Vagina (tissue), 2 donors: ENCODE results near the gene TBC1D8. TPM values are rescaled to one million over a fixed set of nuclear protein-coding genes. Genes with fewer than 3 reads are reported as not detected.

Experiments
- DNase-seq, 2 donors: peaks; one replicate each; pipeline ENCODE4 v3.0.0-alpha.2; 2017; ENCODE audit errors: extremely low spot score in 2 of 2
- H3K27ac ChIP-seq: fragments of 200-600 bp; sonication (generic); one replicate; pipeline ENCODE4 v1.5.1; 2019
- H3K27me3 ChIP-seq: fragments of 200-600 bp; sonication (generic); one replicate; pipeline ENCODE4 v1.5.1; 2019
- H3K36me3 ChIP-seq, 2 donors: fragments of 200-600 bp; sonication (generic); one replicate each; pipeline ENCODE4 v1.5.1; 2017 to 2019
- H3K4me1 ChIP-seq: fragments of 200-600 bp; sonication (generic); one replicate; pipeline ENCODE4 v1.5.1; 2019
- H3K4me3 ChIP-seq, 2 donors: fragments of 200-600 bp; sonication (generic); 1 replicate in 1 of 2; 2 replicates in 1 of 2; pipeline ENCODE4 v1.5.1; 2016 to 2019
- H3K9me3 ChIP-seq: fragments of 200-600 bp; sonication (generic); one replicate; pipeline ENCODE4 v1.5.1; 2019
- CTCF ChIP-seq, 3 experiments: fragments of 450-650 bp in 2 of 3; fragments of 200-600 bp in 1 of 3; sonication (generic) in 1 of 3; IDR thresholded peaks; one replicate each; pipeline ENCODE4 v1.5.1; 2017 to 2019; ENCODE audit warnings: antibody characterized with exemption in 3 of 3, mild to moderate bottlenecking in 2 of 3, moderate library complexity in 2 of 3
- POLR2A ChIP-seq, 2 donors: fragments of 450-650 bp; IDR thresholded peaks; one replicate each; pipeline ENCODE4 v1.6.1; 2017; ENCODE audit warnings: antibody characterized with exemption in 2 of 2, mild to moderate bottlenecking in 2 of 2, moderate library complexity in 2 of 2
- POLR2AphosphoS5 ChIP-seq, 2 donors: sonication (generic); formaldehyde crosslinking; IDR thresholded peaks; one replicate each; pipeline ENCODE4 v1.9.0; 2017; ENCODE audit warnings: antibody characterized with exemption in 2 of 2, mild to moderate bottlenecking in 2 of 2, low read depth in 1 of 2; ENCODE audit not compliant: insufficient read depth in 1 of 2
- intact Hi-C: fragments of 100-400 bp; cut with DNase I; formaldehyde crosslinking; loops from one replicate; pipeline ENCODE4 v1.15.1; 2023
- total RNA-seq: library from RNA; depleted of rRNA; stranded (reverse); fragments of >200 nt; gene quantifications from one replicate; pipeline ENCODE4 v1.2.3, GENCODE V29; 2016

TBC1D8 gene
- total RNA-seq, 1 donor from 2014 or later, result 72.2 TPM

- TF ChIP-seq CTCF (IDR thresholded peaks at IDR 0.05) (no peak), POLR2A (IDR thresholded peaks at IDR 0.05) (no peak), POLR2AphosphoS5 (IDR thresholded peaks at IDR 0.05; ENCODE audit: insufficient read depth in 1 of 2, low read depth in 1 of 2) (no peak)
- Histone ChIP-seq H3K27me3 (no peaks in the 10 kb centered on the region), H3K4me3 (no peak overlapping the region), H3K4me1 (no peaks in the 10 kb centered on the region), H3K36me3 (no peaks in the 10 kb centered on the region), H3K9me3 (no peaks in the 10 kb centered on the region), H3K27ac (no peak overlapping the region)
- no peak for DNase-seq
- intact Hi-C loops, result no loop called here
Measured at GRCh38 chr2:101097638-101098037, 53.5 kb downstream of the TBC1D8 start.

GRCh38 chr2:101096619-101097142 is 54.5 kb downstream of the TBC1D8 start:
- no peak for DNase-seq
- TF ChIP-seq POLR2AphosphoS5 (IDR thresholded peaks at IDR 0.05; ENCODE audit: insufficient read depth in 1 of 2, low read depth in 1 of 2) (no peak), CTCF (IDR thresholded peaks at IDR 0.05) (no peak), POLR2A (IDR thresholded peaks at IDR 0.05) (no peak)
- Histone ChIP-seq H3K27ac (no peak overlapping the region), H3K27me3 (no peaks in the 10 kb centered on the region), H3K36me3 (no peaks in the 10 kb centered on the region), H3K9me3 (no peaks in the 10 kb centered on the region), H3K4me1 (no peaks in the 10 kb centered on the region), H3K4me3 (no peak overlapping the region)
- intact Hi-C loops, result no loop called here

- Histone ChIP-seq H3K4me3 (no peak overlapping the region), H3K4me1 (no peaks in the 10 kb centered on the region), H3K27me3 (no peaks in the 10 kb centered on the region), H3K36me3 (no peaks in the 10 kb centered on the region), H3K27ac (no peak overlapping the region), H3K9me3 (no peaks in the 10 kb centered on the region)
- no peak for TF ChIP-seq CTCF (IDR thresholded peaks at IDR 0.05)
- TF ChIP-seq POLR2AphosphoS5 (IDR thresholded peaks at IDR 0.05; ENCODE audit: insufficient read depth in 1 of 2, low read depth in 1 of 2), result no peak
- no peak for TF ChIP-seq POLR2A (IDR thresholded peaks at IDR 0.05)
- peak in 1 of 2 donors; percentile 60 for DNase-seq
- intact Hi-C loops, result no loop called here
Measured at GRCh38 chr2:101094351-101094750, 56.8 kb downstream of the TBC1D8 start.

GRCh38 chr2:101089942-101090799 is 61.0 kb downstream of the TBC1D8 start:
- H3K4me1 ChIP-seq, result peaks cover 10% of the 10 kb centered on the region
- DNase-seq, result no peak
- H3K27me3 ChIP-seq, result no peaks in the 10 kb centered on the region
- intact Hi-C loops, result no loop called here
- no peak overlapping the region for H3K4me3 ChIP-seq
- H3K9me3 ChIP-seq, result no peaks in the 10 kb centered on the region
- no peaks in the 10 kb centered on the region for H3K36me3 ChIP-seq
- TF ChIP-seq POLR2AphosphoS5 (IDR thresholded peaks at IDR 0.05; ENCODE audit: insufficient read depth in 1 of 2, low read depth in 1 of 2) (no peak), CTCF (IDR thresholded peaks at IDR 0.05) (no peak), POLR2A (IDR thresholded peaks at IDR 0.05) (no peak)
- no peak overlapping the region for H3K27ac ChIP-seq

- intact Hi-C loops, result no loop called here
Measured at GRCh38 chr2:101089419-101089818, 61.8 kb downstream of the TBC1D8 start.

More at GRCh38 chr2:101089419-101089818, 61.8 kb downstream of the TBC1D8 start:
- DNase-seq, result no peak
- peaks cover 10% of the 10 kb centered on the region for H3K4me1 ChIP-seq
- H3K9me3 ChIP-seq, result no peaks in the 10 kb centered on the region
- no peaks in the 10 kb centered on the region for H3K36me3 ChIP-seq
- H3K4me3 ChIP-seq, result no peak overlapping the region
- no peaks in the 10 kb centered on the region for H3K27me3 ChIP-seq
- no peak overlapping the region for H3K27ac ChIP-seq
- TF ChIP-seq POLR2A (IDR thresholded peaks at IDR 0.05) (no peak), POLR2AphosphoS5 (IDR thresholded peaks at IDR 0.05; ENCODE audit: insufficient read depth in 1 of 2, low read depth in 1 of 2) (no peak), CTCF (IDR thresholded peaks at IDR 0.05) (no peak)
